PC-3 (cell line): ENCODE measurements around the gene ZNF185. TPM values are rescaled to one million over a fixed set of nuclear protein-coding genes. Genes with fewer than 3 reads are reported as not detected.
"Not testable (repeated sequence)": the region's sequence is repeated elsewhere in the genome, so short reads cannot be mapped to it uniquely, and the experiment has no call there.

ENCODE experiments used
- ATAC-seq: fragments of 200-7000 bp; cut with Tn5 transposase; 2 replicates; pipeline ENCODE4 v1.9.1; 2020; ENCODE audit warnings: mild to moderate bottlenecking, moderate library complexity
- BruUV-seq: library from RNA; stranded (reverse); fragments of 400-500 nt; replicated peaks from 2 replicates; lab custom pipeline; 2021; lab: Mats Ljungman, UMichigan
- CTCF ChIA-PET: fragments of 300-600 bp; sonication (Branson Sonifier 250); formaldehyde crosslinking; loops from one replicate; lab custom pipeline; 2022; ENCODE audit warnings: antibody characterized with exemption; lab: Charles Lee
- POLR2A ChIA-PET: fragments of 300-600 bp; sonication (Branson Sonifier 250); formaldehyde crosslinking; loops from one replicate; lab custom pipeline; 2022; ENCODE audit warnings: antibody characterized with exemption; ENCODE audit not compliant: unreplicated experiment; lab: Charles Lee
- DNase-seq: peaks from one replicate; pipeline ENCODE4 v3.0.0-alpha.2; 2015
- H2AFZ ChIP-seq: fragments of 300-600 bp; sonication (generic); 2 replicates; pipeline ENCODE4 v1.6.0; 2016; ENCODE audit warnings: antibody characterized with exemption, low read length
- H3F3A ChIP-seq: fragments of 300-600 bp; sonication (generic); one replicate; pipeline ENCODE4 v1.6.0; 2017; ENCODE audit warnings: antibody characterized with exemption, low read length, control low read depth, mild to moderate bottlenecking; ENCODE audit not compliant: unreplicated experiment
- H3K27ac ChIP-seq: fragments of 300-600 bp; sonication (generic); 2 replicates; pipeline ENCODE4 v1.5.1; 2016; ENCODE audit warnings: mild to moderate bottlenecking, low read length
- H3K27me3 ChIP-seq: fragments of 300-600 bp; sonication (generic); 2 replicates; pipeline ENCODE4 v1.6.1; 2016; ENCODE audit warnings: low read length, mixed read lengths
- H3K36me3 ChIP-seq: fragments of 300-600 bp; sonication (generic); 2 replicates; pipeline ENCODE4 v1.6.1; 2016; ENCODE audit warnings: low read depth, mixed run types, low read length, mixed read lengths
- H3K4me1 ChIP-seq: fragments of 300-600 bp; sonication (generic); 2 replicates; pipeline ENCODE4 v1.5.1; 2016; ENCODE audit warnings: low read length; ENCODE audit not compliant: insufficient read depth
- H3K4me2 ChIP-seq: fragments of 300-600 bp; sonication (generic); 2 replicates; pipeline ENCODE4 v1.6.0; 2016; ENCODE audit warnings: low read length
- H3K4me3 ChIP-seq: fragments of 300-600 bp; sonication (generic); 2 replicates; pipeline ENCODE4 v1.5.1; 2016; ENCODE audit warnings: mild to moderate bottlenecking, low read length, mixed read lengths
- H3K79me2 ChIP-seq: fragments of 300-600 bp; sonication (generic); 2 replicates; pipeline ENCODE4 v1.6.1; 2017; ENCODE audit warnings: low read length, mixed read lengths
- H3K9ac ChIP-seq: fragments of 300-600 bp; sonication (generic); 2 replicates; pipeline ENCODE4 v1.6.0; 2016; ENCODE audit warnings: mild to moderate bottlenecking, low read length
- H3K9me2 ChIP-seq: fragments of 300-600 bp; sonication (generic); replicated peaks from 2 replicates; pipeline ENCODE4 v1.6.1; 2016; ENCODE audit warnings: mixed run types, low read length, mixed read lengths
- H3K9me3 ChIP-seq: fragments of 300-600 bp; sonication (generic); 2 replicates; pipeline ENCODE4 v1.6.1; 2016; ENCODE audit warnings: low read length, mixed read lengths
- H4K20me1 ChIP-seq: fragments of 300-600 bp; sonication (generic); 2 replicates; pipeline ENCODE4 v1.6.1; 2016; ENCODE audit warnings: low read length, mixed read lengths
- CTCF ChIP-seq: fragments of 300-600 bp; sonication (generic); conservative IDR thresholded peaks from 2 replicates; pipeline ENCODE4 v1.5.1; 2017; ENCODE audit warnings: antibody characterized with exemption, low read depth, mild to moderate bottlenecking, low read length
- EZH2 ChIP-seq: fragments of 300-600 bp; sonication (generic); IDR thresholded peaks from one replicate; pipeline ENCODE4 v1.6.1; 2017; ENCODE audit warnings: antibody characterized with exemption, mild to moderate bottlenecking, low read length; ENCODE audit not compliant: unreplicated experiment
- EZH2phosphoT487 ChIP-seq: fragments of 300-600 bp; sonication (generic); IDR thresholded peaks from 2 replicates; pipeline ENCODE4 v1.6.1; 2018; ENCODE audit warnings: mild to moderate bottlenecking, antibody characterized with exemption, low read length, borderline replicate concordance
- intact Hi-C: fragments of 100-400 bp; cut with micrococcal nuclease; formaldehyde crosslinking; loops from 2 replicates; pipeline ENCODE4 v1.9.0; 2023
- total RNA-seq: library from RNA; depleted of rRNA; stranded (reverse); fragments of >200 nt; gene quantifications from 2 replicates; pipeline ENCODE4 v1.2.3, GENCODE V29; 2014

ZNF185 gene
- total RNA-seq, 1 experiment from 2014 or later, result 68.9 TPM

GRCh38 chrX:152907084-152907651 lies 9.3 kb downstream of the ZNF185 start:
- H4K20me1 ChIP-seq, result no peaks in the 10 kb centered on the region
- no TSS peak for BruUV-seq
- H3K27ac ChIP-seq, result no peak overlapping the region
- H3K36me3 ChIP-seq, result no peaks in the 10 kb centered on the region
- H3K9me2 ChIP-seq, result no peaks in the 10 kb centered on the region
- intact Hi-C loops, result no loop called here
- H3K79me2 ChIP-seq, result peaks cover 48% of the 10 kb centered on the region
- H3F3A ChIP-seq, result no peaks in the 10 kb centered on the region
- no peaks in the 10 kb centered on the region for H3K9me3 ChIP-seq
- no peak overlapping the region for H3K9ac ChIP-seq
- no peaks in the 10 kb centered on the region for H3K27me3 ChIP-seq
- TF ChIP-seq EZH2phosphoT487 (no peak), CTCF (no peak), EZH2 (no peak)
- ChIA-PET POLR2A (no interaction called here), CTCF (no interaction called here)
- H2AFZ ChIP-seq, result no peak overlapping the region
- DNase-seq (no peak), ATAC-seq (no peak)
- 0 out of 2 replicates have a peak, but pooled peaks cover under 1% of the 10 kb centered on the region for H3K4me1 ChIP-seq
- no peak overlapping the region for H3K4me3 ChIP-seq
- H3K4me2 ChIP-seq, result no peak overlapping the region

- H2AFZ ChIP-seq, result no peak overlapping the region
- TF ChIP-seq CTCF (no peak), EZH2 (no peak), EZH2phosphoT487 (no peak)
- H3K27me3 ChIP-seq, result no peaks in the 10 kb centered on the region
- ATAC-seq (no peak), DNase-seq (no peak)
- no peaks in the 10 kb centered on the region for H3K4me1 ChIP-seq
- no peaks in the 10 kb centered on the region for H3K36me3 ChIP-seq
- H3K27ac ChIP-seq, result no peak overlapping the region
- intact Hi-C loops, result no loop called here
- no peak overlapping the region for H3K4me2 ChIP-seq
- peaks cover 37% of the 10 kb centered on the region for H3K79me2 ChIP-seq
- BruUV-seq, result no TSS peak
- no peaks in the 10 kb centered on the region for H3F3A ChIP-seq
- ChIA-PET CTCF (no interaction called here), POLR2A (no interaction called here)
- no peak overlapping the region for H3K9ac ChIP-seq
- H3K4me3 ChIP-seq, result no peak overlapping the region
- H3K9me3 ChIP-seq, result no peaks in the 10 kb centered on the region
- H4K20me1 ChIP-seq, result no peaks in the 10 kb centered on the region
- no peaks in the 10 kb centered on the region for H3K9me2 ChIP-seq
These were observed 10.6 kb downstream of the ZNF185 start for GRCh38 chrX:152908486-152908885.

- peaks cover 22% of the 10 kb centered on the region for H3K79me2 ChIP-seq
- H3F3A ChIP-seq, DNase-seq, H3K9ac ChIP-seq, H3K4me3 ChIP-seq, H3K9me3 ChIP-seq, H3K4me2 ChIP-seq, H3K27me3 ChIP-seq, H3K36me3 ChIP-seq, POLR2A ChIA-PET, H3K4me1 ChIP-seq, H4K20me1 ChIP-seq, ATAC-seq, H2AFZ ChIP-seq, BruUV-seq, intact Hi-C loops, H3K27ac ChIP-seq, CTCF ChIA-PET, H3K9me2 ChIP-seq: not testable (repeated sequence)
These were observed 12.2 kb downstream of the ZNF185 start for GRCh38 chrX:152910018-152910417.
